GM10248 (cell line): Measurements from ENCODE around the gene ITGBL1.

Experiments used
- CTCF ChIA-PET: fragments of 300-600 bp; sonication (Branson Sonifier 250); formaldehyde crosslinking; extraction: SDS; loops from one replicate; lab custom pipeline; 2021; ENCODE audit warnings: antibody characterized with exemption; lab: Yijun Ruan, JAX
- POLR2A ChIA-PET: fragments of 350-650 bp; sonication (Branson Sonifier 250); formaldehyde crosslinking; extraction: SDS; loops from one replicate; lab custom pipeline; 2020; ENCODE audit warnings: antibody characterized with exemption; lab: Yijun Ruan, JAX
- DNase-seq: peaks from one replicate; pipeline ENCODE4 v3.0.0; 2012; ENCODE audit errors: extremely low spot score
- TF ChIP-seq, protein P1 (sequence below): IDR thresholded peaks from 2 replicates; pipeline ENCODE4 v1.5.1; 2012; ENCODE audit warnings: mild to moderate bottlenecking, low read depth; ENCODE audit errors: extremely low read depth, missing control alignments, control extremely low read depth

The ITGBL1 gene

DNA sequence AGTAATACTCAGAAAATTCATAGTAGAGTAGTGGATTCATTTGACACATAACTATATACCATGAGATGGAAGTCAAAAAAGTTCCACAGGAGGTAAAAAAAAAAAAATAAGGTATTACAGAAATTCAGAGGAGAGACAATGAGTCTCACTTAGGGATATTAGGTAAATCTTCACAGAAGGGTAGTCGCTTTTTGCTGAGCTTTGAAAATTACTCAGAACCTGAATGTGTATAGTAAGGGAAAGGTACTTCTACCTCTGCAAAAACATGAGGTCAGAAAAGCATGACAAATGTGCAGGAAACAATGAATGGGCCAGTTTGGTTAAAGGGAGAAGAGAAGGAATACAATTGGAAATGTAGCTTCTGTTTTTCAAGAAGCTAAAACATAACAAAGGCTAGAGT lies 250.6 kb downstream of the ITGBL1 start:
- POLR2A ChIA-PET = no interaction called here
- CTCF ChIA-PET = no interaction called here
- TF ChIP-seq, protein P1, sequence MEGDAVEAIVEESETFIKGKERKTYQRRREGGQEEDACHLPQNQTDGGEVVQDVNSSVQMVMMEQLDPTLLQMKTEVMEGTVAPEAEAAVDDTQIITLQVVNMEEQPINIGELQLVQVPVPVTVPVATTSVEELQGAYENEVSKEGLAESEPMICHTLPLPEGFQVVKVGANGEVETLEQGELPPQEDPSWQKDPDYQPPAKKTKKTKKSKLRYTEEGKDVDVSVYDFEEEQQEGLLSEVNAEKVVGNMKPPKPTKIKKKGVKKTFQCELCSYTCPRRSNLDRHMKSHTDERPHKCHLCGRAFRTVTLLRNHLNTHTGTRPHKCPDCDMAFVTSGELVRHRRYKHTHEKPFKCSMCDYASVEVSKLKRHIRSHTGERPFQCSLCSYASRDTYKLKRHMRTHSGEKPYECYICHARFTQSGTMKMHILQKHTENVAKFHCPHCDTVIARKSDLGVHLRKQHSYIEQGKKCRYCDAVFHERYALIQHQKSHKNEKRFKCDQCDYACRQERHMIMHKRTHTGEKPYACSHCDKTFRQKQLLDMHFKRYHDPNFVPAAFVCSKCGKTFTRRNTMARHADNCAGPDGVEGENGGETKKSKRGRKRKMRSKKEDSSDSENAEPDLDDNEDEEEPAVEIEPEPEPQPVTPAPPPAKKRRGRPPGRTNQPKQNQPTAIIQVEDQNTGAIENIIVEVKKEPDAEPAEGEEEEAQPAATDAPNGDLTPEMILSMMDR = no peak
- no peak for DNase-seq

DNA sequence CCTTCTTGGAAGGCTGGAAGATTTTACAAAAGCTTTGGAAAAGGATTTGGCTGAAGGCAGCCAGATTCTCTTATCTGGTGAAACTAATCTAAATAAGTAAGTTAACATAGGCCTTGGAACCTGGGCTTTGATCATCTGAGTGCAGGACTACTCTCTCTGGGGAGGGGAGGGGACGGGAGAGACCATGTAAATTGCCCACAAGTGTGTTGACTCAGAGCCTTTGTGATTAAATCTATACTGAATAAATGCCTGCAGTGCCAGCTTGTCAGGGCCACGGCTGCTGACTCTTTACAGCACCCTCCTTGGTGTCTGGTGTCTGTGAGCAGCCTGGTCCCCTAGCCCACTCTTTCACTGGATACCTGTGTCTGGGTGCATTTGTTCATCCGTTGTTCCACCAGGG lies 251.4 kb downstream of the ITGBL1 start:
- DNase-seq = no peak
- ChIA-PET CTCF (no interaction called here), POLR2A (no interaction called here)
- TF ChIP-seq, protein P1 = no peak

DNA sequence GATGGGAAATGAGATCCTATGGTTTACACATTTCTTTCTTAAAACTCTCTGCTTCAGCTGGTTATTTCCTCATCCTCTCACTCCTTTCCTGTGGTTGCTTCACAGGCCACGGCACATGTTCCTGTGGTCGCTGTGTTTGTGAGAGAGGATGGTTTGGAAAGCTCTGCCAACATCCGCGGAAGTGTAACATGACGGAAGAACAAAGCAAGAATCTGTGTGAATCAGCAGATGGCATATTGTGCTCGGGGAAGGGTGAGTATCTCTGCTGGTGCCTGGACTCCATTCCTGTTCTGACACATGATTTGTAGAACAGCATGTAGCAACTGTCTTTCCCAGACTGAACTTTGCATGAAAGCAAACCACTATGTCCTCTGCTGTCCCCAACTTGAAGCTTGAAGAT lies 254.2 kb downstream of the ITGBL1 start:
- TF ChIP-seq, protein P1 = no peak
- CTCF ChIA-PET = interaction anchor here (0.9 to 1.0 kb wide), 2 partner anchors 12 to 51 kb away, joined by 3 read pairs; no protein-coding TSS in a partner anchor

DNA sequence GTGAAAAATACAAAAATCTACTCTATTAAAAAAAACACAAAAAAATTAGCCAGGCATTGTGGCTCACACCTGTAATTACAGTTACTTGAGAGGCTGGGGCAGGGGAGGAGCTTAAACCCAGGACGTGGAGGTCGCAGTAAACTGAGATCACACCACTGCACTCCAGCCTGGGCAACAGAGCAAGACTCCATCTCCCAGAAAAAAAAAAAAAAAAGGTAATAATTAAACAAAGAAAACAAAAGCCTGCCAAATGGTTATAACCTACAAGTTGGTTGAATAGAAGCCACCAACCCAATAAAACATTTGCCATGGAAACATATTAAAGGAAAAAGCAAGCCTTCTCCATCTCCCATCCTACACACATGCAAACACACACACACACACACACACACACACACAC lies 255.2 kb downstream of the ITGBL1 start:
- TF ChIP-seq, protein P1 = no peak
- ChIA-PET POLR2A (no interaction called here), CTCF (interaction anchor here (0.9 kb wide), 1 partner anchor 13 kb away, joined by 3 read pairs; no protein-coding TSS in a partner anchor)
- DNase-seq = no peak

More for the DNA sequence above, 254.2 kb downstream of the ITGBL1 start:
- POLR2A ChIA-PET = no interaction called here
- DNase-seq = no peak

DNA sequence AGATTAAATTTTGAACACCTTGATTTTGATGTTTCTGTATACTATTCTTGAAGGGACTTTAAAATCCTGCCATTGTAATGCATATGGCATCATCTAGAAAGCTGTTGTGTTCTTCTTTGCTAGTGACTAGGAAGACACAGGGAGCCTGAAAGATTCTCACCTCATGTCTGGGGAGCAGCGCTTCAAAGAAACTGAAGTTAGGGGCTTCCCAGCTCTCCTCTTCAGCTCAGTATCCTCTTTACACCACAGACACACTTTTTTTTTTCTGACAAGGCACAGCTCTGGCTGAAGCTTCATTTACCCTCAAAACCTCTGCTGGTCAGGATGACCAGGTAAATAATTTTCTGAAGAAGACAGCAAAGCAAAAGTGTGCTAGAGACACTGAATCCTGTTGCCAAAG lies 255.6 kb downstream of the ITGBL1 start:
- DNase-seq = no peak
- TF ChIP-seq, protein P1 = no peak
- POLR2A ChIA-PET = no interaction called here
- CTCF ChIA-PET = no interaction called here

DNA sequence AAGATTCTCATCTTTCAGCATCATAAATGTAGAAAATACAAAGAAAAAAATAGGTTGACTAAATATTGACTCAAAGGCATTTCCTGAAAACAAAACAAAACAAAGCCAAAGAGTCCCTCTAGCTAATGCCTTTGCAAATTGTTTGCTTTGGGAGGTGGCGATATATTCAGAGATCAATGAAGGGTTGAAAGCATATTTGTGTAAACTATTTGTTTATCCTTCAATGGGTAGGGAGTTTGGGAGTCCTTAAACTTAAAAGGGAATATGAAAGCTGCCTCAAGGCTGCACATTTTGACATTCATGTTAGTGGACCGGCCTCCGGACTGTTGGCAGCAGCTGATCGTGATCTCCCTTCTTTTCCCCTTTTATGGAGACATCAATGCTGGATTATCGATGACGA lies 257.5 kb downstream of the ITGBL1 start:
- DNase-seq = no peak
- TF ChIP-seq, protein P1 = no peak
- ChIA-PET POLR2A (no interaction called here), CTCF (interaction anchor here (2.2 kb wide), 1 partner anchor 9 kb away, joined by 6 read pairs; no protein-coding TSS in a partner anchor)
